Endodermal cell (in vitro differentiated cells): Measurements from ENCODE around the gene MAD2L1. TPM values are rescaled to one million over a fixed set of nuclear protein-coding genes. Genes with fewer than 3 reads are reported as not detected.

Experiments used
- DNase-seq: peaks from one replicate; pipeline ENCODE4 v3.0.0-alpha.2; 2017
- H3K27ac ChIP-seq: 2 replicates; pipeline ENCODE4 v1.5.1; 2013; ENCODE audit warnings: mild to moderate bottlenecking, low read depth, low read length, moderate library complexity
- H3K27me3 ChIP-seq: 2 replicates; pipeline ENCODE4 v1.6.1; 2013; ENCODE audit warnings: mild to moderate bottlenecking, low read length, moderate library complexity; ENCODE audit not compliant: insufficient read depth, control insufficient read depth, poor library complexity, severe bottlenecking
- H3K36me3 ChIP-seq: 2 replicates; pipeline ENCODE4 v1.7.0; 2013; ENCODE audit warnings: mild to moderate bottlenecking, low read length, moderate library complexity; ENCODE audit not compliant: control insufficient read depth, insufficient read depth
- H3K4me1 ChIP-seq: one replicate; pipeline ENCODE4 v1.7.0; 2013; ENCODE audit warnings: low read length; ENCODE audit not compliant: control insufficient read depth, insufficient read depth
- H3K4me3 ChIP-seq: 2 replicates; pipeline ENCODE4 v1.5.1; 2013; ENCODE audit warnings: mild to moderate bottlenecking, low read length, moderate library complexity
- H3K9ac ChIP-seq: 2 replicates; pipeline ENCODE4 v1.6.1; 2013; ENCODE audit warnings: mild to moderate bottlenecking, low read length, moderate library complexity; ENCODE audit not compliant: poor library complexity, severe bottlenecking; ENCODE audit errors: extremely low read depth
- H3K9me3 ChIP-seq: 2 replicates; pipeline ENCODE4 v1.6.1; 2013; ENCODE audit warnings: mild to moderate bottlenecking, low read length, moderate library complexity; ENCODE audit not compliant: control insufficient read depth
- H3K27ac Mint-ChIP-seq: 2 replicates; pipeline ENCODE4 v1.8.0; 2020; ENCODE audit warnings: mixed read lengths
- H3K27me3 Mint-ChIP-seq: 2 replicates; pipeline ENCODE4 v1.8.0; 2021; ENCODE audit warnings: mild to moderate bottlenecking, mixed read lengths; ENCODE audit not compliant: insufficient read depth
- H3K36me3 Mint-ChIP-seq: 2 replicates; pipeline ENCODE4 v1.8.0; 2020; ENCODE audit warnings: low read depth, mixed read lengths
- H3K4me1 Mint-ChIP-seq: 2 replicates; pipeline ENCODE4 v1.8.0; 2020; ENCODE audit warnings: mixed read lengths
- H3K4me3 Mint-ChIP-seq: 2 replicates; pipeline ENCODE4 v1.8.0; 2020; ENCODE audit warnings: mild to moderate bottlenecking, moderate library complexity, mixed read lengths
- H3K9me3 Mint-ChIP-seq: 2 replicates; pipeline ENCODE4 v1.8.0; 2020; ENCODE audit warnings: mild to moderate bottlenecking, mixed read lengths
- WGBS, 2 experiments: methylation state at CpG; one replicate each; pipeline versions ENCODE4 v1.1.5 to v1.1.7; 2013; ENCODE audit warnings: missing lambda C conversion rate in 2 of 2, mixed read lengths in 1 of 2; ENCODE audit not compliant: insufficient coverage in 1 of 2, insufficient read length in 1 of 2; 5-methylcytosine and 5-hydroxymethylcytosine counted together
- total RNA-seq, 2 donors: library from RNA; stranded (reverse); fragmentation: NEBNext Ultra II Directional in 1 of 2; extraction: Animal tissue kit (Norgen Biotek cat#: 25700) in 1 of 2; gene quantifications; 2 replicates in 1 of 2; 3 replicates in 1 of 2; pipeline ENCODE4 v1.2.1, GENCODE V29; 2021
- TF ChIP-seq, protein P1 (sequence below): fragments of 200-600 bp; sonication (generic); conservative IDR thresholded peaks from 2 replicates; pipeline ENCODE4 v1.5.0; 2021; ENCODE audit warnings: antibody characterized with exemption, mild to moderate bottlenecking

MAD2L1 gene
- total RNA-seq, 2 donors from 2014 or later, result 53.3 to 82.4 TPM

DNA sequence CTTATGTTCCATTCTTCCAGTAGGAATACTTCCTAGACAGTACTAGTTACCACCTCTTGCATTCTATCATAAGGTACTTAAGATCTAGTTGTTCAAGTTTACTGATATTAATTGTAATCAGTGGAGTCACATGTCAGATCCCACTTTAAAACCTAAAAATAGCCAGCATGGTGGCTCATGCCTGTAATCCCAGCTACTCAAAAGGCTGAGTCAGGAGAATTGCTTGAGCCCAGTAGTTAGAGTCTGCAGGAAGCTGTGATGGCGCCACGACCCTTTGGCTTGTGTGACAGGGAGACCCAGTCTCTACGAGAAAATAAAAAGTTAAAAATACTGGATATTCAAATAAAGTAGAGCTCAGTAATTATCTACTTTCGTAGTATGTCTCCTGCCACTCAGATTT, 57.7 kb downstream of the MAD2L1 start:
- H3K4me3 Mint-ChIP-seq, result no peak overlapping the region
- DNase-seq, result no peak
- 75 to 94% methylated on average over 2 to 4 of the region's 4 CpGs for WGBS, 2 experiments
- peaks cover 12% of the 10 kb centered on the region for H3K4me1 Mint-ChIP-seq
- Histone ChIP-seq H3K9me3 (peaks cover 2% of the 10 kb centered on the region), H3K27me3 (no peaks in the 10 kb centered on the region), H3K36me3 (no peaks in the 10 kb centered on the region), H3K4me1 (no peaks in the 10 kb centered on the region), H3K9ac (no peak overlapping the region), H3K4me3 (no peak overlapping the region), H3K27ac (no peak overlapping the region)
- H3K27me3 Mint-ChIP-seq, result peaks cover 41% of the 10 kb centered on the region
- peaks cover 5% of the 10 kb centered on the region for H3K36me3 Mint-ChIP-seq
- TF ChIP-seq, protein P1, sequence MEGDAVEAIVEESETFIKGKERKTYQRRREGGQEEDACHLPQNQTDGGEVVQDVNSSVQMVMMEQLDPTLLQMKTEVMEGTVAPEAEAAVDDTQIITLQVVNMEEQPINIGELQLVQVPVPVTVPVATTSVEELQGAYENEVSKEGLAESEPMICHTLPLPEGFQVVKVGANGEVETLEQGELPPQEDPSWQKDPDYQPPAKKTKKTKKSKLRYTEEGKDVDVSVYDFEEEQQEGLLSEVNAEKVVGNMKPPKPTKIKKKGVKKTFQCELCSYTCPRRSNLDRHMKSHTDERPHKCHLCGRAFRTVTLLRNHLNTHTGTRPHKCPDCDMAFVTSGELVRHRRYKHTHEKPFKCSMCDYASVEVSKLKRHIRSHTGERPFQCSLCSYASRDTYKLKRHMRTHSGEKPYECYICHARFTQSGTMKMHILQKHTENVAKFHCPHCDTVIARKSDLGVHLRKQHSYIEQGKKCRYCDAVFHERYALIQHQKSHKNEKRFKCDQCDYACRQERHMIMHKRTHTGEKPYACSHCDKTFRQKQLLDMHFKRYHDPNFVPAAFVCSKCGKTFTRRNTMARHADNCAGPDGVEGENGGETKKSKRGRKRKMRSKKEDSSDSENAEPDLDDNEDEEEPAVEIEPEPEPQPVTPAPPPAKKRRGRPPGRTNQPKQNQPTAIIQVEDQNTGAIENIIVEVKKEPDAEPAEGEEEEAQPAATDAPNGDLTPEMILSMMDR, result no peak
- peaks cover 38% of the 10 kb centered on the region for H3K9me3 Mint-ChIP-seq
- H3K27ac Mint-ChIP-seq, result no peak overlapping the region

DNA sequence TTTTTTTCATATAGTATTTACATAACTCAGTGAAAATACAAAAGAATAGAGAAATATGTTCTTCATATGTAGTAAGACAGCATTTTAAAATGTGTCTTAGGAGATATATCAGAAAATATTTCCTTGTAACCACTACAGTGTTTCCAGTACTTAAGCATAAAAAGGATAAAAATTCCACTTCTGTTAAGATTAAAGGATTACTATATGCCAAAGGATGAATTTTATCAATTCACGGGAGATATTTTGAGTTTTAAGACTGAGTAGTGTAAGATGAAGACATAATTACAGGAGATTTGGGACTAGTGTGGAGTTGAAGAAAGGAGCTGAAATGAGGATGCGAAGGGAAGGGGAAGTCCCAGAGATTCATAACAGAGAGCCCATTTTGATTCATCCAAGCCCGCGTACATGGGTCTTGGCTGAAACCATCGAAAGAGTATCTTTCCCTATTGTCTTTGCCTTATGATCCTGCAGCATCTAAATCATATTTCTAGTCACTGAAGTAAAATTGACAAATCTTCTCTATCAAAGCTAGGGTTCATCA, 58.7 kb downstream of the MAD2L1 start:
- Mint-ChIP-seq H3K36me3 (peaks cover 14% of the 10 kb centered on the region), H3K9me3 (peaks cover 36% of the 10 kb centered on the region), H3K27ac (no peak overlapping the region), H3K4me1 (peaks cover 12% of the 10 kb centered on the region), H3K27me3 (peaks cover 39% of the 10 kb centered on the region), H3K4me3 (no peak overlapping the region)
- Histone ChIP-seq H3K27ac (no peak overlapping the region), H3K4me1 (no peaks in the 10 kb centered on the region), H3K4me3 (no peak overlapping the region), H3K9ac (no peak overlapping the region), H3K27me3 (no peaks in the 10 kb centered on the region), H3K36me3 (no peaks in the 10 kb centered on the region), H3K9me3 (peaks cover 6% of the 10 kb centered on the region)
- TF ChIP-seq, protein P1, result no peak
- DNase-seq, result no peak
- WGBS, 2 experiments, result 95 to 100% methylated on average over 5 of the region's 5 CpGs

DNA sequence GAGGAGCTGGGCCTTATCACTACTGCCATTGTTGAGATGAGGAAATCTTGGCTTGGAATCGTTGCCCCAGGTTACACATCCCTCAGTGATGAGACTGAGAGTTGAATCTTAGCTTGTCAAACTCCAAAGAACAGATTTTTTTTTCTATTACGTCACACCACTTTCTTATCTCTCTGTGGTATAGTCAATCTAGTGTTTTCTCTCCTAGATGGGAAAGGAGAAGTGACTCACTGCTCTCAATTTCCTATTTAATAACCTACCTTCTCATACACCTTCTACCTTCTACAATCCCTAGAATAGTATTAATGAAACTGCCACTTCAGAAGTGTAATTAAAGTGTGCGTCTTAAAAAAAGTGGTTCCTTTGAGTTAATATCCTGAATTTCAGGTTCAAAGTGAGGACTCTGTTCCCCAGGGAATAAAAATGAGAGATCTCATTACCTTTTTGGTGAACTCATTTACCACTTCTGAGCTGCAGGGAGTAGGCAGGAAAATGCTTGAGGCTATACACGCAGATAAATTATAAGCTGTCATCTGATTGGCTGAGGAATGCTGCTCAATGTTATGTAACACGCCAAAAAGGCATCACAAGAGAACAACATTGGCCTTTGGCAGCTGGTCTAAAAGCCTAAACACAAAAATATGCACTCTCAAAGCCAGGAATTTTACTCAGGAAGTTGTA, 59.3 kb downstream of the MAD2L1 start:
- TF ChIP-seq, protein P1, result no peak
- H3K9ac ChIP-seq, result no peak overlapping the region
- no peak overlapping the region for H3K4me3 Mint-ChIP-seq
- no peaks in the 10 kb centered on the region for H3K4me1 ChIP-seq
- WGBS, 2 experiments, result 77 to 94% methylated on average over 3 to 5 of the region's 5 CpGs
- peaks cover 39% of the 10 kb centered on the region for H3K27me3 Mint-ChIP-seq
- H3K36me3 Mint-ChIP-seq, result peaks cover 21% of the 10 kb centered on the region
- H3K27ac Mint-ChIP-seq, result no peak overlapping the region
- H3K4me3 ChIP-seq, result no peak overlapping the region
- peaks cover 13% of the 10 kb centered on the region for H3K4me1 Mint-ChIP-seq
- no peaks in the 10 kb centered on the region for H3K36me3 ChIP-seq
- H3K27ac ChIP-seq, result no peak overlapping the region
- no peaks in the 10 kb centered on the region for H3K27me3 ChIP-seq
- H3K9me3 Mint-ChIP-seq, result peaks cover 36% of the 10 kb centered on the region
- DNase-seq, result no peak
- H3K9me3 ChIP-seq, result peaks cover 6% of the 10 kb centered on the region
